Panc1 (cell line): Measurements from ENCODE around the gene MARCHF3. TPM values are rescaled to one million over a fixed set of nuclear protein-coding genes. Genes with fewer than 3 reads are reported as not detected.

Source experiments
- ATAC-seq: fragments of 200-7000 bp; cut with Tn5 transposase; 2 replicates; pipeline ENCODE4 v1.9.1; 2020; ENCODE audit warnings: mild to moderate bottlenecking, moderate library complexity
- BruUV-seq: library from RNA; stranded (reverse); fragments of 400-500 nt; replicated peaks from 2 replicates; lab custom pipeline; 2021; lab: Mats Ljungman, UMichigan
- CTCF ChIA-PET: fragments of 300-600 bp; sonication (Branson Sonifier 250); formaldehyde crosslinking; loops from one replicate; lab custom pipeline; 2022; ENCODE audit warnings: antibody characterized with exemption; lab: Charles Lee
- POLR2A ChIA-PET: fragments of 300-600 bp; sonication (Branson Sonifier 250); formaldehyde crosslinking; loops from one replicate; lab custom pipeline; 2022; ENCODE audit warnings: antibody characterized with exemption; lab: Charles Lee
- DNase-seq: peaks from one replicate; pipeline ENCODE4 v3.0.0-alpha.2; 2010; ENCODE audit warnings: low read depth, low spot score
- H3K27ac ChIP-seq: 2 replicates; pipeline ENCODE4 v1.5.1; 2011; ENCODE audit warnings: mild to moderate bottlenecking, low read length, inconsistent platforms
- H3K27me3 ChIP-seq: fragments of 200-500 bp; sonication (Bioruptor generic); 2 replicates; pipeline ENCODE4 v1.6.0; 2014; ENCODE audit warnings: low read length, inconsistent platforms; ENCODE audit not compliant: control insufficient read depth, insufficient read depth
- H3K36me3 ChIP-seq: fragments of 200-500 bp; sonication (Bioruptor generic); 2 replicates; pipeline ENCODE4 v1.5.1; 2014; ENCODE audit warnings: inconsistent platforms, mild to moderate bottlenecking, low read length, moderate library complexity; ENCODE audit not compliant: control insufficient read depth, insufficient read depth
- H3K4me1 ChIP-seq: 2 replicates; pipeline ENCODE4 v1.5.1; 2011; ENCODE audit warnings: inconsistent platforms, mild to moderate bottlenecking, low read length, moderate library complexity; ENCODE audit not compliant: control insufficient read depth, insufficient read depth
- H3K4me3 ChIP-seq, 2 experiments: 2 replicates each; pipeline ENCODE4 v1.5.1; 2011 to 2012; ENCODE audit warnings: low read depth in 2 of 2, low read length in 2 of 2, mild to moderate bottlenecking in 2 of 2, inconsistent platforms in 1 of 2, moderate library complexity in 1 of 2
- H3K9me3 ChIP-seq: fragments of 200-500 bp; sonication (Bioruptor generic); 2 replicates; pipeline ENCODE4 v1.5.1; 2014; ENCODE audit warnings: low read depth, mild to moderate bottlenecking, inconsistent platforms, low read length, moderate library complexity; ENCODE audit not compliant: control insufficient read depth, insufficient read depth
- CTCF ChIP-seq: fragments of 450-650 bp; IDR thresholded peaks from 2 replicates; pipeline ENCODE4 v1.5.1; 2017; ENCODE audit warnings: mild to moderate bottlenecking
- POLR2AphosphoS5 ChIP-seq: IDR thresholded peaks from 2 replicates; pipeline ENCODE4 v1.6.1; 2012; ENCODE audit warnings: mild to moderate bottlenecking, low read depth, low read length, moderate library complexity
- SIN3A ChIP-seq: IDR thresholded peaks from 2 replicates; pipeline ENCODE4 v1.6.1; 2012; ENCODE audit warnings: low read depth, mild to moderate bottlenecking, low read length, moderate library complexity, borderline replicate concordance; ENCODE audit not compliant: insufficient read depth
- TCF7L2 ChIP-seq: IDR thresholded peaks from 2 replicates; pipeline ENCODE4 v1.6.1; 2011; ENCODE audit warnings: mild to moderate bottlenecking, low read depth, low read length, inconsistent platforms
- in situ Hi-C: cut with HindIII; loops from 2 replicates; pipeline ENCODE4 v1.10.0; 2016; ENCODE audit warnings: low sequenced_read_pairs, low pct_unique_long_range_greater_than_20kb
- intact Hi-C: fragments of 100-400 bp; cut with micrococcal nuclease; formaldehyde crosslinking; loops from one replicate; pipeline ENCODE4 v1.10.0; 2022; ENCODE audit not compliant: unreplicated experiment
- total RNA-seq: library from RNA; stranded (reverse); gene quantifications from one replicate; pipeline ENCODE4 v1.2.1, GENCODE V29; 2021; ENCODE audit not compliant: unreplicated experiment
- TF ChIP-seq, protein P1 (sequence below), 2 experiments: IDR thresholded peaks; 2 replicates each; pipeline ENCODE4 v1.6.1; 2011 to 2012; ENCODE audit warnings: low read depth in 2 of 2, control low read depth in 1 of 2, low read length in 1 of 2, mild to moderate bottlenecking in 1 of 2, moderate library complexity in 1 of 2; ENCODE audit not compliant: insufficient read depth in 1 of 2

The MARCHF3 gene
- total RNA-seq, 1 experiment from 2014 or later: 3.0 TPM

GRCh38 chr5:126998895-126999570 lies 31.3 kb downstream of the MARCHF3 start:
- TF ChIP-seq TCF7L2 (no peak), SIN3A (no peak), CTCF (no peak), POLR2AphosphoS5 (no peak)
- TF ChIP-seq, protein P1, sequence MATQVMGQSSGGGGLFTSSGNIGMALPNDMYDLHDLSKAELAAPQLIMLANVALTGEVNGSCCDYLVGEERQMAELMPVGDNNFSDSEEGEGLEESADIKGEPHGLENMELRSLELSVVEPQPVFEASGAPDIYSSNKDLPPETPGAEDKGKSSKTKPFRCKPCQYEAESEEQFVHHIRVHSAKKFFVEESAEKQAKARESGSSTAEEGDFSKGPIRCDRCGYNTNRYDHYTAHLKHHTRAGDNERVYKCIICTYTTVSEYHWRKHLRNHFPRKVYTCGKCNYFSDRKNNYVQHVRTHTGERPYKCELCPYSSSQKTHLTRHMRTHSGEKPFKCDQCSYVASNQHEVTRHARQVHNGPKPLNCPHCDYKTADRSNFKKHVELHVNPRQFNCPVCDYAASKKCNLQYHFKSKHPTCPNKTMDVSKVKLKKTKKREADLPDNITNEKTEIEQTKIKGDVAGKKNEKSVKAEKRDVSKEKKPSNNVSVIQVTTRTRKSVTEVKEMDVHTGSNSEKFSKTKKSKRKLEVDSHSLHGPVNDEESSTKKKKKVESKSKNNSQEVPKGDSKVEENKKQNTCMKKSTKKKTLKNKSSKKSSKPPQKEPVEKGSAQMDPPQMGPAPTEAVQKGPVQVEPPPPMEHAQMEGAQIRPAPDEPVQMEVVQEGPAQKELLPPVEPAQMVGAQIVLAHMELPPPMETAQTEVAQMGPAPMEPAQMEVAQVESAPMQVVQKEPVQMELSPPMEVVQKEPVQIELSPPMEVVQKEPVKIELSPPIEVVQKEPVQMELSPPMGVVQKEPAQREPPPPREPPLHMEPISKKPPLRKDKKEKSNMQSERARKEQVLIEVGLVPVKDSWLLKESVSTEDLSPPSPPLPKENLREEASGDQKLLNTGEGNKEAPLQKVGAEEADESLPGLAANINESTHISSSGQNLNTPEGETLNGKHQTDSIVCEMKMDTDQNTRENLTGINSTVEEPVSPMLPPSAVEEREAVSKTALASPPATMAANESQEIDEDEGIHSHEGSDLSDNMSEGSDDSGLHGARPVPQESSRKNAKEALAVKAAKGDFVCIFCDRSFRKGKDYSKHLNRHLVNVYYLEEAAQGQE (IDR thresholded peaks at IDR 0.05; ENCODE audit: insufficient read depth in 1 of 2, low read depth in 2 of 2, low read length in 1 of 2): no peak
- no peaks in the 10 kb centered on the region for H3K4me1 ChIP-seq
- ChIA-PET POLR2A (interaction anchor here (0.7 kb wide), 1 partner anchor 202 kb away, joined by 7 read pairs; no protein-coding TSS in a partner anchor), CTCF (no interaction called here)
- in situ Hi-C loops: no loop called here
- BruUV-seq: no TSS peak
- no peak for ATAC-seq
- no peaks in the 10 kb centered on the region for H3K27me3 ChIP-seq
- intact Hi-C loops: no loop called here
- H3K27ac ChIP-seq: no peak overlapping the region
- no peaks in the 10 kb centered on the region for H3K9me3 ChIP-seq
- H3K4me3 ChIP-seq: no peak overlapping the region
- DNase-seq: no peak
- no peaks in the 10 kb centered on the region for H3K36me3 ChIP-seq

- Histone ChIP-seq H3K36me3 (no peaks in the 10 kb centered on the region), H3K9me3 (no peaks in the 10 kb centered on the region), H3K4me3 (no peak overlapping the region), H3K27ac (no peak overlapping the region), H3K4me1 (no peaks in the 10 kb centered on the region), H3K27me3 (no peaks in the 10 kb centered on the region)
- DNase-seq: no peak
- intact Hi-C loops: no loop called here
- TF ChIP-seq, protein P1 (IDR thresholded peaks at IDR 0.05; ENCODE audit: insufficient read depth in 1 of 2, low read depth in 2 of 2, low read length in 1 of 2): no peak
- TF ChIP-seq SIN3A (no peak), TCF7L2 (no peak), POLR2AphosphoS5 (no peak)
- BruUV-seq: no TSS peak
- ChIA-PET CTCF (no interaction called here), POLR2A (no interaction called here)
- in situ Hi-C loops: no loop called here
- ATAC-seq: no peak
Observed at GRCh38 chr5:126998201-126998631, 32.1 kb downstream of the MARCHF3 start.
